ENCODE measurements around the gene DCTD.

DCTD gene

DNA sequence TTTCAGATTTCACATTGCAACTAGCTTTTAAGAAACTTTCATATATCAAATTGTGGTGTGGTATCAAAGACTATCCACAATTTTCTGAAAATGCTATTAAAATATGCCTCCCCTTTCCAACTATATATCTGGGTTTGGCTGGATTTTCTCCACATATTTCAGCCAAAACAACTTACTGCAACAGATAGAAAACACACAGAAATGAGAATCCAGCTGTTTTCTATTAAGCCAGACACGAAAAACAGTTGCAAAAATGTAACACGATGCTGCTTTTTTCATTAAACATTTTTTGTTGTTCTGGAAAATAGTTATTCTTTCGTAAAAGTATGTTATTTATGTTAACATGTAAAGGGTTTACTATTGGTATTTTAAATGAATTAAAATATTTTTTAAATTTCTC lies 33.1 kb downstream of the DCTD start:
- H3K36me3 ChIP-seq (replicated peaks) = peaks cover 9% of the 10 kb centered on the region
- in situ Hi-C loops (cut with HindIII; ENCODE audit: low pct_ligation_motif_present, low sequenced_read_pairs) = no loop called here

DNA sequence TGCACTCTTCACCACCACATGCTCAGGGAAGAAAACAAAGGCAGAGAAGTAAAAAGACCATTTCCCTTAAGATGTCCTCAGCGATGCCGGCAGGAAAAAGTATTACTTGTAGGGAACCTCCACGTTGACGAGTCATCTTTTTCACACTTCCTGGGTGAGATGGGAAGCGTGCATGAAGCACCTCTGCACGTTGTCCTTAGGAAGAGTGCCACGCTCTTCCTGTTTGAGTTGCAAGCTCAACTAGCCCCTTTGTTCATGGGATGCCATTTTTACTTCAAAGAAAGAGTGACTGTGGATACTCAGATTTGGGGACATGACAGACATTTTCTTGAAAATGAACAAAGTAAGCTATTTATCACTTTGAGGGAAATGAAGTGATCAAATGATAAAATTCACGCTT lies 33.8 kb downstream of the DCTD start:
- TF ChIP-seq, protein P1, sequence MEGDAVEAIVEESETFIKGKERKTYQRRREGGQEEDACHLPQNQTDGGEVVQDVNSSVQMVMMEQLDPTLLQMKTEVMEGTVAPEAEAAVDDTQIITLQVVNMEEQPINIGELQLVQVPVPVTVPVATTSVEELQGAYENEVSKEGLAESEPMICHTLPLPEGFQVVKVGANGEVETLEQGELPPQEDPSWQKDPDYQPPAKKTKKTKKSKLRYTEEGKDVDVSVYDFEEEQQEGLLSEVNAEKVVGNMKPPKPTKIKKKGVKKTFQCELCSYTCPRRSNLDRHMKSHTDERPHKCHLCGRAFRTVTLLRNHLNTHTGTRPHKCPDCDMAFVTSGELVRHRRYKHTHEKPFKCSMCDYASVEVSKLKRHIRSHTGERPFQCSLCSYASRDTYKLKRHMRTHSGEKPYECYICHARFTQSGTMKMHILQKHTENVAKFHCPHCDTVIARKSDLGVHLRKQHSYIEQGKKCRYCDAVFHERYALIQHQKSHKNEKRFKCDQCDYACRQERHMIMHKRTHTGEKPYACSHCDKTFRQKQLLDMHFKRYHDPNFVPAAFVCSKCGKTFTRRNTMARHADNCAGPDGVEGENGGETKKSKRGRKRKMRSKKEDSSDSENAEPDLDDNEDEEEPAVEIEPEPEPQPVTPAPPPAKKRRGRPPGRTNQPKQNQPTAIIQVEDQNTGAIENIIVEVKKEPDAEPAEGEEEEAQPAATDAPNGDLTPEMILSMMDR (IDR thresholded peaks at IDR 0.05; ENCODE audit: low read depth, low read length, missing control alignments) = no peak
- no peak for DNase-seq
- Histone ChIP-seq H3K4me3 (ENCODE audit: low read depth, low read length) (no peak overlapping the region), H3K27ac (no peak overlapping the region), H3K27me3 (replicated peaks) (no peaks in the 10 kb centered on the region), H3K36me3 (replicated peaks) (peaks cover 6% of the 10 kb centered on the region)
- in situ Hi-C loops (cut with HindIII; ENCODE audit: low pct_ligation_motif_present, low sequenced_read_pairs) = no loop called here

More for the DNA sequence above, 33.1 kb downstream of the DCTD start:
- no peaks in the 10 kb centered on the region for H3K27me3 ChIP-seq (replicated peaks)
- H3K27ac ChIP-seq = no peak overlapping the region
- no peak for DNase-seq
- H3K4me3 ChIP-seq (ENCODE audit: low read depth, low read length) = no peak overlapping the region
- TF ChIP-seq, protein P1 (IDR thresholded peaks at IDR 0.05; ENCODE audit: low read depth, low read length, missing control alignments) = no peak

DNA sequence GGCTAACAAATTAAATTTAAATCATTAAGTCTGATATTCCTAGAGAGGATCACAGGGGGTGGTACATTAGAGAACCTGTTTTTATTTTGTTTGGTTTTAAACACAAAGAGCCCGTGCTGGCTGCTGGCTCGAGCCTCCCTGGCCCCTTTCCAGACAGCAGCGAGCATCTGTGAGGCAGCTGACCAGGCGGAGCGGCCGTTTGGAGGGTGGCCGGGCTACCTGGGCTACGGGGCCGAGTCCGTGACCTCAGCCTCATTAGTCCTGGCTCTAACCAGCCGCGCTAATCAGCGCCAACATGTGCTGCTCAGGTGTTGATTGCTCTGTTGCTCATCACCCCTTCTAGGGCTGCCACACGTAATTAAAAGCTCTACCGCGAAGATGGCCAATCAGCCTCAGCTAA lies 35.3 kb downstream of the DCTD start:
- in situ Hi-C loops (cut with HindIII; ENCODE audit: low pct_ligation_motif_present, low sequenced_read_pairs) = no loop called here
- Histone ChIP-seq H3K27me3 (replicated peaks) (no peaks in the 10 kb centered on the region), H3K27ac (no peak overlapping the region), H3K36me3 (replicated peaks) (peaks cover 3% of the 10 kb centered on the region), H3K4me3 (ENCODE audit: low read depth, low read length) (no peak overlapping the region)
- no peak for DNase-seq
- TF ChIP-seq, protein P1 (IDR thresholded peaks at IDR 0.05; ENCODE audit: low read depth, low read length, missing control alignments) = no peak

DNA sequence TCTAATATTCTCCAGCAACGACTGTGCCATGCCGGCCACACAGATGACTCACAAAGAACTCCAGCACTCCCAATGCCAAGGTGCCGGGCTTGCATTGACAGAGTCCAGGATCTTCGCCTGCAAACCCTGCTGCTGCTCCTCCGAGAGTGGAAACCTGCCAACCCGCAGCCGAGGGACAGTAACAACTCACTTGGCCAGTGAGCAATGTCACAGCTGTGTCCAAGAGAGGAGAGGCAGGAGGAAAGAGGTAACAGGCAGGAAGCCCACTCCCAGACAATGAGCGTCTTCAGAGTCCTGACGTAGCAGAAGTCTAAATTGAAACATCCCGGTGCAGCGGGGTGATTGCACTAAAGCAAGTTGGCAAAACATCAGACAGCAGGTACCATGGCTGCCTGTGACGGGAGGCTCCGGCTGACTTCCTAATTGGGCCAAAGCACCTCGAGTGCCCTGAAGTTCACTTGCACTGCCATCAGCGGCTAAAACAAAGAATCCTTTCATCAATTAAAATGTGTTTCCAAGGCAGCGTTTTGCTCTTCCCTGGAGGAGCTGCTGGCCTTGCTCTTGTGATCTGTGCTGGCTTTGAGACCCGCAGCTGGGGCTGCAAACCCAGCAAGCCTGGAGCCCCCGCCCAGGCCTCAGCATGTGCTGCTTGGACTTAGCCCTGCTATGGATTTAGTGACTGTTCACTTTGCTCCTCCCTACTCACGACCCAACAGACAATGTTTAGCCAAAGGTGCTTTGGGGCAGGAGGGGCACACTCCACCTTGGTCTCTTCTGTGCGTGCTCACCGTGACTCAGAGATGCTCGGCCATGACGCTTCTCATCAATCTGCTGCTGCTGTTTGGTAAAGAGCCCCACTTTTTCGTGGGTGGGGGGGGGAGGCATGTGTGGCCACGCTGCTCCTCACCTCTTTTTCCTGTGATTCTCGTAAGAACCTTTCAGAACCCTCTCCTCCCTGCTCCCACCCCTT lies 36.5 kb downstream of the DCTD start:
- DNase-seq = no peak
- Histone ChIP-seq H3K27me3 (replicated peaks) (no peaks in the 10 kb centered on the region), H3K4me3 (ENCODE audit: low read depth, low read length) (peak overlapping the region; percentile 9), H3K36me3 (replicated peaks) (peaks cover 2% of the 10 kb centered on the region), H3K27ac (no peak overlapping the region)
- TF ChIP-seq, protein P1 (IDR thresholded peaks at IDR 0.05; ENCODE audit: low read depth, low read length, missing control alignments) = no peak
- in situ Hi-C loops (cut with HindIII; ENCODE audit: low pct_ligation_motif_present, low sequenced_read_pairs) = no loop called here

DNA sequence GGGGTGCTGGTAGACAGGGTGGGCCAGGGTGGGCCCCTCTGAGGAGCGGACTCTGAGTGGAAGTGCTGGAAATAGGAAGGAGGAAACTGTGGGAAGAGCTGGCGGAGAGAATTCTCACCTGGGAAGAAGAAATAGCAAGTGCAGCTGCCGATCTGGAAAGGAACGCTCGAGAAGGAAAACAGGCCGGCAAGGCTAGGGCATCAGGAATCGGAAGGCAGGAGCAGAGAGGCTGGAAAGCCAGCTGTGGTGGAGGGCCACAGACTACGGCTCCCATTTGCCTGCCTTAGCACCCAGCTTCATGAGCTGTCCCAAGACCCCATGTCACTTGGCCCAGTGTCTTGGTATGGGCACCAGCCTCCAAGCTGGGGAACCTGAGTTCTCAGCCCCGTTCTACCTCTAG lies 37.3 kb downstream of the DCTD start:
- Histone ChIP-seq H3K36me3 (replicated peaks) (peaks cover under 1% of the 10 kb centered on the region), H3K27ac (no peak overlapping the region), H3K4me3 (ENCODE audit: low read depth, low read length) (no peak overlapping the region), H3K27me3 (replicated peaks) (no peaks in the 10 kb centered on the region)
- TF ChIP-seq, protein P1 (IDR thresholded peaks at IDR 0.05; ENCODE audit: low read depth, low read length, missing control alignments) = no peak
- in situ Hi-C loops (cut with HindIII; ENCODE audit: low pct_ligation_motif_present, low sequenced_read_pairs) = no loop called here
- DNase-seq = no peak
